T47D (cell line): Measurements from ENCODE around the gene KLK8.

Experiments
- DNase-seq, 2 experiments: peaks; one replicate each; pipeline versions ENCODE4 v3.0.0 to v3.0.0-alpha.2; 2011 to 2012; ENCODE audit warnings: low read depth in 1 of 2, low spot score in 1 of 2
- JUND ChIP-seq: IDR thresholded peaks from 2 replicates; pipeline ENCODE4 v1.6.1; 2012; ENCODE audit warnings: low read depth
- in situ Hi-C: cut with HindIII; loops from 2 replicates; pipeline ENCODE4 v1.10.0; 2016; ENCODE audit warnings: low sequenced_read_pairs, low pct_unique_long_range_greater_than_20kb

Gene KLK8

DNA sequence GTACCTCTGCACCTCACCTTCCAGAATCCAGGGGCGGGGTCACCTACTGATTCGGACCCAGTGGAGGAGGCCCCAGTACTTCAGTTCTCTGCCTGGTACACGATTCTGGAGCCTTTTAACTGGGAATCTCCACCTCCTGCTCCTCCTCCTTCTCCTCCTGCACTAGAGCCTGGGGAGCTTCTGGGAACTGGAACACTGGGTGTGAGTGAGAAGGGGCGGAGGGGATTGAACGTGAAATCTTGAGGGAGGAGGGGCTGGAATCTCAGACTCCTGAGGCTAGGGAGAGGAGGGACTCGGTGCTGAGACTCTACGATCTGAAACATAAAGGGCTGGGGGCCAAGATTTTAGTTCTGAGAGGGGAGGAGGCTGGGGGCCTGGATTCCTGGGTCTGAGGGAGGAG lies at the start of gene KLK8:
Gene KLK8 (minus strand): TSS at position 90 of the 400 bp plus-strand sequence. CDS start 437 bp downstream, outside the sequence.
- peak in 1 of 2 experiments; percentile 71 for DNase-seq
- no peak for TF ChIP-seq JUND
- in situ Hi-C loops: no loop called here

GRCh38 chr19:51047031-51047335 lies 45.6 kb upstream of the KLK8 start:
- in situ Hi-C loops: no loop called here
- no peak for TF ChIP-seq JUND
- no peak for DNase-seq

GRCh38 chr19:51044327-51044726 lies 42.9 kb upstream of the KLK8 start:
- in situ Hi-C loops: no loop called here
- peak; percentile 38; the same call in 1 of the 2 replicates for TF ChIP-seq JUND
- peak in 1 of 2 experiments; percentile 89 for DNase-seq

- in situ Hi-C loops: no loop called here
- TF ChIP-seq JUND: no peak
- DNase-seq: peak in 1 of 2 experiments; percentile 38
Observed at GRCh38 chr19:51043497-51043896, 42.1 kb upstream of the KLK8 start.

DNA sequence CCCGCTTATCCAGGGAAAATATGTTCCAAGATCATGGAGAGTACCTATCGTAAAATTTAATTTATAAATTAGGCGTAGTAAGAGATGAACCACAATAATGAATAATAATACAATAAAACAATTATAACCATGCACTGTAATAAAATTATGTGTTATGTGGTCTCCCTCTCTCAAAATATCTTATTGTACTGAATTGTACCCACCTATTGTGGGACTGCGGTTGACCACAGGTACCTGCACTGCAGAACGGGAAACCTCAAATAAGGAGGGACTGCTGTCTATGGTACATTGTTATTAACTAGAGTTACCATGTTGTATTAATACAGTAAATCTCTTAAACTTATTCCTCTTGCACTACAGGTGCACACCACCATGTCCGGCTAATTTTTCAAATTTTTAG lies 38.7 kb upstream of the KLK8 start:
- DNase-seq: no peak
- in situ Hi-C loops: no loop called here
- no peak for TF ChIP-seq JUND

DNA sequence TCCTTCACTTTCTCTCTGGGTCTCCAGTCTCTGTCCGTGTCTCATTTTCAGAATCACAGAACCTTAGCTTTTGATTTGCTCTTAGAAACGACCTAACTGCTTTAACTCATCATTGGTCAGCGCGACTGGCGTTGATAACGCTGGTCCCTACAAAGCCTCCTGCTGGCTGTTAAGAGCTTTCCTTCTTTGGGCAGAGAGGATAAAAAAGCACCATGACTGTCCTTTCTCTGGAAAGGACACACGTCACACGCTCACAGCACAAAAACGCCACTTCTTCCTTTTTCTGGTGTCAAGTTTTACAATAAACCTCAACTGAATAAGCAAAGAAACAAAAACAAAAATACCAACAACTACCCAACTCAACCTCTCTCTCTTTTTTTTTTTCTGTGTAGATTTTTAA lies 35.1 kb upstream of the KLK8 start:
- TF ChIP-seq JUND: no peak
- in situ Hi-C loops: no loop called here
- no peak for DNase-seq

DNA sequence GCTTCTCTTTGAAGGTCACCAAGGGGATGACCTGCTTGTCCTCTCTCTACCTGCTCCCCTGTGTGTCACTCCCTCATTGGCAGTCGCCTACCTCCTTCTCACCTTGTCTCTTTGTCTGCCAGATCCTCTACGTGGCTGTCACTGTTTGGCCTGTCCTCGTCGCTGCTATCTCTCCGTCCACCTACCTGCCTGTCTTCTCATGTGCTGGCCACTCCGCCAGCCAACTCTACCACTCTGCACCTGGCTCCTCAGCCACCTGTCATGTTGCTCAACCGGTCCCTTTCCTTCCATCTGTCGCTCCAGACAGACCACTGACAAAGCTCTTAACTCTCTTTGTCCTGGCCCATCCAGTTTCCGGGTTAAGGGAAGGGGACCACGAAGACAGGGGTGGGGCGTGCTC lies 33.3 kb upstream of the KLK8 start, which contains the start of gene KLK12:
Gene KLK12 (minus strand): TSS at position 299 of the 400 bp plus-strand sequence. CDS start 381 bp downstream, outside the sequence.
- TF ChIP-seq JUND: no peak
- in situ Hi-C loops: no loop called here
- no peak for DNase-seq

DNA sequence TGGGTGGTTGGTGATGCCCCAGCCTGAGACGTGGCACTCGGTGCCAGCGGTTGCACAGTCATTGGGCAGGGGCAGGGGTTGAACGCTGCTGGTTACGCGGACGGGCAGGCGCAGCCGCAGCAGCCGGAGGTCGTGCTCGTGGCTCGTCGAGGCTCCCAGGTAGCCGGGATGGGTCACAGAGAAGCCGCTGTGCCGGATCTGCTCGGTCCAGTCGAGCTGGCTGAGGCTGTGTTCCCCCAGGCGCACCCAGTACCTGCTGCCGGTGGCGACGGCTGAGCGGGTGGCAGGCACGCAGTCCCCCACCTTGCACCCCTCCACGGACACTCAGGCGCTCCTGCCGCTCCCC lies 30.4 kb upstream of the KLK8 start:
- in situ Hi-C loops: no loop called here
- TF ChIP-seq JUND: no peak
- DNase-seq: no peak

- in situ Hi-C loops: no loop called here
- TF ChIP-seq JUND: no peak
- DNase-seq: no peak
Observed at GRCh38 chr19:51031220-51031879, 29.9 kb upstream of the KLK8 start.

- in situ Hi-C loops: no loop called here
- no peak for TF ChIP-seq JUND
- no peak for DNase-seq
Observed at GRCh38 chr19:51030631-51031030, 29.2 kb upstream of the KLK8 start.

DNA sequence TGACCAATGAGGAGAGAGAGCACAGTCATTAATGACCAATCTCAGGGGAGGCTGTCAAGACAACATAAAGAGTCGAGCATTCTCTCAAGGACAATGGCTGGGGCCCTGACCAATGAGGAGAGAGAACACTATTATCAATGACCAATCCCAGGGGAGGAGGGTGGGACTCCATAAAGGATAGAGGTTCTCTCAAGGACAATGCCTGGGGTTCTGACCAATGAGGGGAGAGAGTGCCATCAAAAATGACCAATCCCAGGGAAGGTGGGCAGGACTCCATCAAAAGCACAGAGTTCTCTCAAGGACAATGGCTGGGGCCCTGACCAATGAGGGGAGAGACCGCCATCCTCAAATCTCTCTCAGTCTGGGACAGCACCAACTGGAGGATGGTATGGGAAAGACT lies 28.3 kb upstream of the KLK8 start:
- no peak for TF ChIP-seq JUND
- DNase-seq: peak in 1 of 2 experiments; percentile 60
- in situ Hi-C loops: no loop called here

- in situ Hi-C loops: no loop called here
- no peak for TF ChIP-seq JUND
- DNase-seq: no peak
Observed at GRCh38 chr19:51027873-51028272, 26.5 kb upstream of the KLK8 start.

- DNase-seq: no peak
- TF ChIP-seq JUND: no peak
- in situ Hi-C loops: no loop called here
Observed at GRCh38 chr19:51027126-51027806, 25.9 kb upstream of the KLK8 start.

DNA sequence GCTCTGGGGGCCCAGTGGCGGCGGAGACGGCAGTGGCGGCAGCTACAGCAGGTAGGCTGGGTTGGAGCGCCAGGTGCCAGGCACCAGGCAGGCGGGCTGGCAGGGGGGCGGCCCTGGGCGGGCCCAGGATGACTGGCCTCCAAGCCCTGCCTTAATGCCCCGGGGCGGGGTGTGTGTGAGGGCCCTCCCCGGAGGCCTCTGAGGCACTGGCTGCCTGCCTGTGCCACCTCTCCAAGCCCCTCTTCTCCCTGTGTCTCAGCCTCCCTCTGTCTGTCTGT lies 25.1 kb upstream of the KLK8 start, which contains the start of gene KLK11:
Gene KLK11 (minus strand): TSS at position 63 of the 278 bp plus-strand sequence. CDS start 985 bp downstream, outside the sequence.
- TF ChIP-seq JUND: no peak
- no peak for DNase-seq
- in situ Hi-C loops: no loop called here
